ENCODE measurements around the gene EPHA2. TPM values are rescaled to one million over a fixed set of nuclear protein-coding genes. Genes with fewer than 3 reads are reported as not detected.
A peak's percentile ranks its signal among the peaks of the same experiment; 100 is the strongest.

The EPHA2 gene
- polyA plus RNA-seq, 1 of the 3 experiments (the other 2 are of a cell fraction), result 126 TPM

DNA sequence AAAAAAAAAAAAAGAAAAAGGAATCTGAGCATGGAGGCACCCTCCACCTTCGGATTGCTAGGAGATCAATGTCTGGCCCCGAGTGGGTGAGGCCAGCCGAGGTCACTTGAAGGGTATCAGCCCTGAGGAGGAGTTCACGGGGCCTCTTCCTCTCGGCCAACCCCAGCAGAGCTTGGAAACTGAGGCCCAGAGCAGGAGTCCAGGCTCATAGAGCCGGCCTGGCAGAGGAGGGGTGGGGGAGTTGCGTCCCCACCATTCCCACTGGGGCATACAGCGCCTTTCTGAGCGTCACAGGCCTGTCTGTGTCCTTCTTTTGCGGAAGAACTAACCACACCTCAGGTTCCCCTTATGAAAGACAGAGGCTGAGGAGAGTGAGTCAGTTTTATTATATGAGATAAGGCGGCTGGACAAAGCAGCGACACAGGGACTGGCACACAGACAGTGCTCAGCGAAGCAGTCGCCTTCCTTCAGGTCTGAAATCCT lies 17.1 kb upstream of the EPHA2 start:
- H3K9me3 ChIP-seq, result no peaks in the 10 kb centered on the region
- H3K4me3 ChIP-seq (ENCODE audit: low read depth in 2 of 2, low read length in 1 of 2), result no peak overlapping the region
- ChIA-PET POLR2A (no interaction called here), CTCF (interaction anchor here (1.0 to 1.3 kb wide), 2 partner anchors 9 to 94 kb away, joined by 3 to 7 read pairs; no protein-coding TSS in a partner anchor)
- 78% methylated on average over 12 of the region's 14 CpGs for WGBS (ENCODE audit: low lambda C conversion rate)
- H3K36me3 ChIP-seq (replicated peaks in 1 of 2; ENCODE audit: control insufficient read depth in 1 of 2, insufficient read depth in 2 of 2, low read length in 1 of 2), result no peaks in the 10 kb centered on the region
- no peaks in the 10 kb centered on the region for H3K9me2 ChIP-seq
- H3K4me1 ChIP-seq (ENCODE audit: control insufficient read depth in 1 of 2, insufficient read depth in 2 of 2, low read depth in 1 of 2, low read length in 1 of 2), result peaks cover 32 to 38% of the 10 kb centered on the region in 2 experiments; a peak in 3 of 4 replicates
- no peaks in the 10 kb centered on the region for H4K20me1 ChIP-seq (ENCODE audit: insufficient read depth)
- H2AFZ ChIP-seq (ENCODE audit: low read depth), result no peak overlapping the region
- DNase-seq, result no peak
- H3K27me3 ChIP-seq (ENCODE audit: insufficient read depth), result no peaks in the 10 kb centered on the region
- H3F3A ChIP-seq (replicated peaks; ENCODE audit: insufficient read depth), result peaks cover 17% of the 10 kb centered on the region
- H3K9ac ChIP-seq, result peak overlapping the region; percentile 10; the same call in 1 of the 2 replicates
- H3K79me2 ChIP-seq (ENCODE audit: insufficient read depth), result no peaks in the 10 kb centered on the region
- H3K27ac ChIP-seq (ENCODE audit: low read depth in 2 of 2, low read length in 1 of 2), result peak overlapping the region; percentile 18 to 53
- TF ChIP-seq FOXM1 (IDR thresholded peaks at IDR 0.05; ENCODE audit: low read depth), result no peak
- TF ChIP-seq GATA2 (CRISPR knock-in tag; IDR thresholded peaks at IDR 0.05), result no peak
- TF ChIP-seq SMC3 (IDR thresholded peaks at IDR 0.05; ENCODE audit: low read depth, low read length), result no peak
- TF ChIP-seq, protein P1, sequence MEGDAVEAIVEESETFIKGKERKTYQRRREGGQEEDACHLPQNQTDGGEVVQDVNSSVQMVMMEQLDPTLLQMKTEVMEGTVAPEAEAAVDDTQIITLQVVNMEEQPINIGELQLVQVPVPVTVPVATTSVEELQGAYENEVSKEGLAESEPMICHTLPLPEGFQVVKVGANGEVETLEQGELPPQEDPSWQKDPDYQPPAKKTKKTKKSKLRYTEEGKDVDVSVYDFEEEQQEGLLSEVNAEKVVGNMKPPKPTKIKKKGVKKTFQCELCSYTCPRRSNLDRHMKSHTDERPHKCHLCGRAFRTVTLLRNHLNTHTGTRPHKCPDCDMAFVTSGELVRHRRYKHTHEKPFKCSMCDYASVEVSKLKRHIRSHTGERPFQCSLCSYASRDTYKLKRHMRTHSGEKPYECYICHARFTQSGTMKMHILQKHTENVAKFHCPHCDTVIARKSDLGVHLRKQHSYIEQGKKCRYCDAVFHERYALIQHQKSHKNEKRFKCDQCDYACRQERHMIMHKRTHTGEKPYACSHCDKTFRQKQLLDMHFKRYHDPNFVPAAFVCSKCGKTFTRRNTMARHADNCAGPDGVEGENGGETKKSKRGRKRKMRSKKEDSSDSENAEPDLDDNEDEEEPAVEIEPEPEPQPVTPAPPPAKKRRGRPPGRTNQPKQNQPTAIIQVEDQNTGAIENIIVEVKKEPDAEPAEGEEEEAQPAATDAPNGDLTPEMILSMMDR (IDR thresholded peaks at IDR 0.05), result no peak
- no peak for TF ChIP-seq RFX5 (IDR thresholded peaks at IDR 0.05; ENCODE audit: low read length)
- TF ChIP-seq FOXJ3 (CRISPR knock-in tag; IDR thresholded peaks at IDR 0.05), result no peak
- TF ChIP-seq TAF1 (IDR thresholded peaks at IDR 0.05; ENCODE audit: borderline replicate concordance, low read depth, low read length), result no peak
- no peak for TF ChIP-seq MEF2A (IDR thresholded peaks at IDR 0.05; ENCODE audit: borderline replicate concordance, low read depth)
- TF ChIP-seq YY1 (IDR thresholded peaks at IDR 0.05; ENCODE audit: low read depth), result no peak
- TF ChIP-seq, protein P2, sequence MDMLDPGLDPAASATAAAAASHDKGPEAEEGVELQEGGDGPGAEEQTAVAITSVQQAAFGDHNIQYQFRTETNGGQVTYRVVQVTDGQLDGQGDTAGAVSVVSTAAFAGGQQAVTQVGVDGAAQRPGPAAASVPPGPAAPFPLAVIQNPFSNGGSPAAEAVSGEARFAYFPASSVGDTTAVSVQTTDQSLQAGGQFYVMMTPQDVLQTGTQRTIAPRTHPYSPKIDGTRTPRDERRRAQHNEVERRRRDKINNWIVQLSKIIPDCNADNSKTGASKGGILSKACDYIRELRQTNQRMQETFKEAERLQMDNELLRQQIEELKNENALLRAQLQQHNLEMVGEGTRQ (IDR thresholded peaks at IDR 0.05; ENCODE audit: borderline replicate concordance, low read depth, low read length), result no peak
- no peak for TF ChIP-seq RAD21 (IDR thresholded peaks at IDR 0.05; ENCODE audit: low read length)
- no peak for TF ChIP-seq TEAD4 (IDR thresholded peaks at IDR 0.05; ENCODE audit: borderline replicate concordance, insufficient read depth)
- TF ChIP-seq, protein P3, sequence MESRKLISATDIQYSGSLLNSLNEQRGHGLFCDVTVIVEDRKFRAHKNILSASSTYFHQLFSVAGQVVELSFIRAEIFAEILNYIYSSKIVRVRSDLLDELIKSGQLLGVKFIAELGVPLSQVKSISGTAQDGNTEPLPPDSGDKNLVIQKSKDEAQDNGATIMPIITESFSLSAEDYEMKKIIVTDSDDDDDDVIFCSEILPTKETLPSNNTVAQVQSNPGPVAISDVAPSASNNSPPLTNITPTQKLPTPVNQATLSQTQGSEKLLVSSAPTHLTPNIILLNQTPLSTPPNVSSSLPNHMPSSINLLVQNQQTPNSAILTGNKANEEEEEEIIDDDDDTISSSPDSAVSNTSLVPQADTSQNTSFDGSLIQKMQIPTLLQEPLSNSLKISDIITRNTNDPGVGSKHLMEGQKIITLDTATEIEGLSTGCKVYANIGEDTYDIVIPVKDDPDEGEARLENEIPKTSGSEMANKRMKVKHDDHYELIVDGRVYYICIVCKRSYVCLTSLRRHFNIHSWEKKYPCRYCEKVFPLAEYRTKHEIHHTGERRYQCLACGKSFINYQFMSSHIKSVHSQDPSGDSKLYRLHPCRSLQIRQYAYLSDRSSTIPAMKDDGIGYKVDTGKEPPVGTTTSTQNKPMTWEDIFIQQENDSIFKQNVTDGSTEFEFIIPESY (IDR thresholded peaks at IDR 0.05; ENCODE audit: borderline replicate concordance, low read depth), result no peak
- no peak for TF ChIP-seq POLR2AphosphoS5 (IDR thresholded peaks at IDR 0.05; ENCODE audit: low read depth, low read length)
- no peak for TF ChIP-seq CHD2 (IDR thresholded peaks at IDR 0.05; ENCODE audit: low read length, partially characterized antibody)
- no peak for TF ChIP-seq EZH2phosphoT487 (IDR thresholded peaks at IDR 0.05; ENCODE audit: borderline replicate concordance, low read depth)
- no peak for TF ChIP-seq EP300 (IDR thresholded peaks at IDR 0.05; ENCODE audit: borderline replicate concordance in 1 of 2, low read depth in 1 of 2, low read length in 1 of 2)
- no peak for TF ChIP-seq RXRA (IDR thresholded peaks at IDR 0.05; ENCODE audit: borderline replicate concordance, low read depth)
- TF ChIP-seq ELF1 (IDR thresholded peaks at IDR 0.05), result no peak
- TF ChIP-seq MXI1 (IDR thresholded peaks at IDR 0.05; ENCODE audit: low read depth, low read length), result no peak
- H3K4me2 ChIP-seq, result peak overlapping the region; percentile 44
